Fibroblast of lung (primary cell): ENCODE data around the gene HIC2. TPM values are rescaled to one million over a fixed set of nuclear protein-coding genes. Genes with fewer than 3 reads are reported as not detected.
"Not testable (repeated sequence)": the region's sequence is repeated elsewhere in the genome, so short reads cannot be mapped to it uniquely, and the experiment has no call there.

ENCODE experiments used
- DNase-seq, 2 donors: peaks; one replicate each; pipeline versions ENCODE4 v3.0.0 to v3.0.0-alpha.2; 2010; ENCODE audit warnings: low read depth in 2 of 2
- H2AFZ ChIP-seq: 2 replicates; pipeline ENCODE4 v1.5.1; 2012; ENCODE audit warnings: low read length, control low read depth, inconsistent platforms
- H3K27ac ChIP-seq: 2 replicates; pipeline ENCODE4 v1.5.1; 2011; ENCODE audit warnings: low read length, control low read depth; ENCODE audit not compliant: insufficient read depth
- H3K27me3 ChIP-seq: 2 replicates; pipeline ENCODE4 v1.5.1; 2011; ENCODE audit warnings: mild to moderate bottlenecking, low read length; ENCODE audit not compliant: control insufficient read depth, insufficient read depth
- H3K36me3 ChIP-seq: 2 replicates; pipeline ENCODE4 v1.5.1; 2011; ENCODE audit warnings: low read length; ENCODE audit not compliant: control insufficient read depth, insufficient read depth
- H3K4me1 ChIP-seq: 2 replicates; pipeline ENCODE4 v1.5.1; 2011; ENCODE audit warnings: low read length; ENCODE audit not compliant: control insufficient read depth, insufficient read depth; ENCODE audit errors: extremely low read depth
- H3K4me2 ChIP-seq: 2 replicates; pipeline ENCODE4 v1.5.1; 2011; ENCODE audit warnings: low read length, control low read depth; ENCODE audit not compliant: insufficient read depth; ENCODE audit errors: extremely low read depth
- H3K4me3 ChIP-seq, 4 experiments: fragments of 200-600 bp in 1 of 4; sonication (generic) in 1 of 4; replicated peaks in 1 of 4; 2 replicates each; pipeline ENCODE4 v1.5.1; 2011 to 2016; ENCODE audit warnings: low read length in 4 of 4, low read depth in 3 of 4, mild to moderate bottlenecking in 3 of 4, control low read depth in 2 of 4, inconsistent platforms in 1 of 4, mixed read lengths in 1 of 4; ENCODE audit not compliant: insufficient read depth in 1 of 4; ENCODE audit errors: control extremely low read depth in 1 of 4
- H3K79me2 ChIP-seq: 2 replicates; pipeline ENCODE4 v1.5.1; 2012; ENCODE audit warnings: mild to moderate bottlenecking, low read length, inconsistent platforms; ENCODE audit not compliant: control insufficient read depth, insufficient read depth
- H3K9ac ChIP-seq: 2 replicates; pipeline ENCODE4 v1.5.1; 2011; ENCODE audit warnings: mild to moderate bottlenecking, low read length, control low read depth; ENCODE audit not compliant: insufficient read depth
- H3K9me3 ChIP-seq: 2 replicates; pipeline ENCODE4 v1.5.1; 2012; ENCODE audit warnings: low read depth, low read length; ENCODE audit not compliant: control insufficient read depth, insufficient read depth
- H4K20me1 ChIP-seq: 2 replicates; pipeline ENCODE4 v1.5.1; 2011; ENCODE audit warnings: low read length; ENCODE audit not compliant: control insufficient read depth, insufficient read depth; ENCODE audit errors: extremely low read depth
- polyA minus RNA-seq: library from RNA; depleted of rRNA, polyadenylated mRNA; stranded (reverse); fragments of >200 nt; gene quantifications from 2 replicates; pipeline ENCODE4 v1.2.3, GENCODE V29; 2011; ENCODE audit warnings: low replicate concordance
- polyA plus RNA-seq, 2 donors: library from polyadenylated mRNA; depleted of rRNA in 1 of 2; stranded (reverse) in 1 of 2; unstranded in 1 of 2; fragments of >200 nt; gene quantifications; 2 replicates each; pipeline ENCODE4 v1.2.1, GENCODE V29; 2011 to 2012; ENCODE audit warnings: missing spikeins in 1 of 2
- total RNA-seq: library from RNA; depleted of rRNA; stranded (reverse); fragments of >200 nt; gene quantifications from 2 replicates; pipeline ENCODE4 v1.2.1, GENCODE V29; 2014

The HIC2 gene
- total RNA-seq = 1.8 and 2.3 TPM in 2 replicates
- polyA plus RNA-seq = 0.70 and 0.78 TPM in 2 replicates
- 1.2 TPM in 2 replicates for polyA plus RNA-seq (2012)
- polyA minus RNA-seq = 0.85 and 3.0 TPM in 2 replicates

- H3K27ac ChIP-seq, DNase-seq, H2AFZ ChIP-seq, H3K27me3 ChIP-seq, H3K4me1 ChIP-seq, H3K4me2 ChIP-seq, H3K9me3 ChIP-seq, H3K36me3 ChIP-seq, H4K20me1 ChIP-seq, H3K79me2 ChIP-seq: not testable (repeated sequence)
- peak within 1 kb of the TSS; percentile 16 for H3K9ac ChIP-seq
- H3K4me3 ChIP-seq = peak within 1 kb of the TSS in 1 of 4 experiments; percentile 49
Measured at GRCh38 chr22:21417227-21417746, at the start of gene HIC2. Gene HIC2 (plus strand): TSS chr22:21417371. CDS start chr22:21442832, 25,461 bp downstream.

- not testable (repeated sequence) for H3K4me3 ChIP-seq, H3K9me3 ChIP-seq, H3K79me2 ChIP-seq, DNase-seq, H4K20me1 ChIP-seq, H3K27ac ChIP-seq, H2AFZ ChIP-seq, H3K9ac ChIP-seq, H3K4me1 ChIP-seq, H3K4me2 ChIP-seq, H3K36me3 ChIP-seq, H3K27me3 ChIP-seq
Measured at GRCh38 chr22:21368603-21369310, 48.4 kb upstream of the HIC2 start.

- H3K36me3 ChIP-seq, H3K9me3 ChIP-seq, DNase-seq, H3K4me3 ChIP-seq, H2AFZ ChIP-seq, H3K27me3 ChIP-seq, H3K4me2 ChIP-seq, H4K20me1 ChIP-seq, H3K27ac ChIP-seq, H3K79me2 ChIP-seq, H3K4me1 ChIP-seq, H3K9ac ChIP-seq: not testable (repeated sequence)
Measured at GRCh38 chr22:21375880-21376279, 41.3 kb upstream of the HIC2 start.

- H3K79me2 ChIP-seq, DNase-seq, H3K27ac ChIP-seq, H2AFZ ChIP-seq, H3K4me3 ChIP-seq, H4K20me1 ChIP-seq, H3K4me1 ChIP-seq, H3K9ac ChIP-seq, H3K9me3 ChIP-seq, H3K27me3 ChIP-seq, H3K4me2 ChIP-seq, H3K36me3 ChIP-seq: not testable (repeated sequence)
Measured at GRCh38 chr22:21383701-21384467, 33.3 kb upstream of the HIC2 start, which contains the start of gene RIMBP3B. Gene RIMBP3B (plus strand): TSS chr22:21383751. CDS start chr22:21383859, 108 bp downstream.

- not testable (repeated sequence) for H3K9ac ChIP-seq, H4K20me1 ChIP-seq, H3K27me3 ChIP-seq
Measured at GRCh38 chr22:21384468-21385357, 32.5 kb upstream of the HIC2 start.

GRCh38 chr22:21389480-21389879, 27.7 kb upstream of the HIC2 start:
- not testable (repeated sequence) for DNase-seq, H2AFZ ChIP-seq, H3K9me3 ChIP-seq, H3K79me2 ChIP-seq, H3K27ac ChIP-seq, H3K4me2 ChIP-seq, H3K27me3 ChIP-seq, H4K20me1 ChIP-seq, H3K9ac ChIP-seq, H3K4me1 ChIP-seq, H3K36me3 ChIP-seq, H3K4me3 ChIP-seq

More at GRCh38 chr22:21384468-21385357, 32.5 kb upstream of the HIC2 start:
- H3K36me3 ChIP-seq, H3K4me2 ChIP-seq, H3K9me3 ChIP-seq, H3K27ac ChIP-seq, H3K4me3 ChIP-seq, DNase-seq, H2AFZ ChIP-seq, H3K4me1 ChIP-seq, H3K79me2 ChIP-seq: not testable (repeated sequence)
